ENCODE data around the gene MSANTD7. TPM values are rescaled to one million over a fixed set of nuclear protein-coding genes. Genes with fewer than 3 reads are reported as not detected.
A peak's percentile ranks its signal among the peaks of the same experiment; 100 is the strongest.
"Not testable (repeated sequence)": the region's sequence is repeated elsewhere in the genome, so short reads cannot be mapped to it uniquely, and the experiment has no call there.

The MSANTD7 gene
- 10 to 100 TPM in 2 of 6 donors, 1 to 10 TPM in 4; 6.4 to 19.6 (median 9.3) TPM for polyA plus RNA-seq (ENCODE audit: low read depth in 6 of 6)

DNA sequence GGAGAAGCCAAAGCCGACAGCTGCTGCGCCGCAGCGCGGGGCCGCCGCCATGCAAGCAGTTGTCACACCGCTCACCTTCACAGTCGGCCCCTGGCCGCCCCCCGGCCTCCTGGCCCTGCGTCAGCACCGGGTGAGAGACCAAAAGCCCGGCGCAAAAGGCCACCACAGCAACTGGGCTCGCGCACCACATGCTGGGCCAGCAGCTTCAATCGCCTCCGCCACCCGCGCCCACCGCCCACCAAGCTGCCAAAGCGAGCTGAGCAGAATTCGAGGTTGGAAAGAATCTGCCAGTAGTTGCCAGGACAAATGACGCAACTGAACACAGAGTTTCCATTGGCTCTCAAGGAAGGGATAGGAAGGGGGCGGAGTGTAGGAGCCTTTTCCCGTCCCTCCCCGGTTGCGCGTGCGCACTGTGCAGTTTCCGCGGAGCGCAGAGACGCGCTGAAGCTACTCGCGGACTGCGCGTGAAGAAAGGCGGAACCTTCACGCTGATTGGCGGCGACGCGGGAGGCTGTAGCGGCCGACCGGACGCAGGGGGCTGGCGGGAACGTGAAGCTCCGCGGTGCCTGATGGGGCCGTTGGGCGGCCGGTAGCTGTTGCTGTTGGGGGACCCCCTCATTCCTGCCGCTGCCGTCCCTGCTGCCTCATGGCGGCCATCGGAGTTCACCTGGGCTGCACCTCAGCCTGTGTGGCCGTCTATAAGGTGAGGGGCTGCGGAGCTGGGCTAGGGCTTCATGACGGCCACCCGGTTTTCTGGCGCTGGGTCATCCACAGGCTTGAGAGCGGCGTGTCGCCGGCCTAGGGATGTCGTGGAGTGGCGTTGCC, at the start of gene MSANTD7, which contains the start of the genes CDNF and HSPA14:
Gene MSANTD7, plus strand, starts transcription at position 550 of the 825 bp plus-strand sequence. CDS start 3,979 bp downstream, outside the sequence.
Gene CDNF, minus strand, starts transcription at position 281 of the 825 bp plus-strand sequence. Its CDS starts 91 bp downstream, at position 190.
Gene HSPA14, plus strand, starts transcription at position 550 of the 825 bp plus-strand sequence. Its CDS starts 97 bp downstream, at position 647.
- Mint-ChIP-seq H3K27me3 (no peaks in the 10 kb centered on the region), H3K27ac (peak within 1 kb of the TSS; percentile 95 to 98 (median 98)), H3K4me1 (peaks cover 16 to 27% (median 19%) of the 10 kb centered on the region in 3 donors), H3K4me3 (peak within 1 kb of the TSS; percentile 95 to 99 (median 98)), H3K9me3 (no peaks in the 10 kb centered on the region), H3K36me3 (no peaks in the 10 kb centered on the region)
- DNase-seq (peak; percentile 99), ATAC-seq (ENCODE audit: low read depth in 2 of 2) (peak; percentile 88 to 89)

- ATAC-seq (ENCODE audit: low read depth in 2 of 2) (no peak), DNase-seq (no peak)
- no peaks in the 10 kb centered on the region for H3K36me3 Mint-ChIP-seq
- H3K4me1 Mint-ChIP-seq = peaks cover 28 to 43% (median 43%) of the 10 kb centered on the region in 3 donors
- no peaks in the 10 kb centered on the region for H3K27me3 Mint-ChIP-seq
- peak overlapping the region in 2 of 8 donors; percentile 10 to 36 for H3K4me3 Mint-ChIP-seq
- peaks cover 0 to 4% (median 0%) of the 10 kb centered on the region in 7 donors for H3K9me3 Mint-ChIP-seq
- H3K27ac Mint-ChIP-seq = peak overlapping the region in 3 of 6 donors; percentile 17 to 37 (median 24)
Observed at GRCh38 chr10:14798636-14799035, 39.5 kb upstream of the MSANTD7 start.

GRCh38 chr10:14800397-14800796, 37.7 kb upstream of the MSANTD7 start:
- no peaks in the 10 kb centered on the region for H3K36me3 Mint-ChIP-seq
- peaks cover 28 to 43% (median 43%) of the 10 kb centered on the region in 3 donors for H3K4me1 Mint-ChIP-seq
- H3K4me3 Mint-ChIP-seq = peak overlapping the region in 3 of 8 donors; percentile 4 to 86 (median 6)
- peaks cover 0 to 4% (median 0%) of the 10 kb centered on the region in 7 donors for H3K9me3 Mint-ChIP-seq
- no peaks in the 10 kb centered on the region for H3K27me3 Mint-ChIP-seq
- H3K27ac Mint-ChIP-seq = peak overlapping the region in 3 of 6 donors; percentile 8 to 78 (median 42)
- DNase-seq = no peak
- peak; percentile 14 to 32 for ATAC-seq (ENCODE audit: low read depth in 2 of 2)

DNA sequence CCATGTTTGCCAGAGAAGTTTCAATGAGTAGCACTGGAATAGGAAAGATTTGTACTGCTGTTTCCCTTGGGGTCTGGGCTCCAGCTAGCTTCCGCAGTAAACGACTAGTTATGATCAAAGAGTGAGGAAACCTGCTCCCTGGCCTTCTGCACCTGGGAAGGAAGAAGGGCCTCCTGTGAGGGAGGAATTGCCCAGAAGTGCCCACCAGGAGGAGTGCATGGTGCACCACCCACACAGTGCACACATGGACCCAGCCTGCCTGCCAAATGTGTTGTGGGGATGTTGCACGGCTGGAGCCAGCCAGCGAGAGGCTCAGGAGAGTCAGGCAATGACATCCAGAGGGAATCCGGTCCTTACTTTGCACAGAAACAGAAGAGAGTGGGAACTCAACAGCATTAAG, 36.4 kb upstream of the MSANTD7 start:
- no peak overlapping the region for H3K4me3 Mint-ChIP-seq
- peaks cover 0 to 4% (median 0%) of the 10 kb centered on the region in 7 donors for H3K9me3 Mint-ChIP-seq
- peak overlapping the region in 1 of 6 donors; percentile 26 for H3K27ac Mint-ChIP-seq
- DNase-seq (no peak), ATAC-seq (ENCODE audit: low read depth in 2 of 2) (peak; percentile 34 to 35)
- H3K36me3 Mint-ChIP-seq = no peaks in the 10 kb centered on the region
- H3K27me3 Mint-ChIP-seq = no peaks in the 10 kb centered on the region
- H3K4me1 Mint-ChIP-seq = peaks cover 28 to 43% (median 43%) of the 10 kb centered on the region in 3 donors

DNA sequence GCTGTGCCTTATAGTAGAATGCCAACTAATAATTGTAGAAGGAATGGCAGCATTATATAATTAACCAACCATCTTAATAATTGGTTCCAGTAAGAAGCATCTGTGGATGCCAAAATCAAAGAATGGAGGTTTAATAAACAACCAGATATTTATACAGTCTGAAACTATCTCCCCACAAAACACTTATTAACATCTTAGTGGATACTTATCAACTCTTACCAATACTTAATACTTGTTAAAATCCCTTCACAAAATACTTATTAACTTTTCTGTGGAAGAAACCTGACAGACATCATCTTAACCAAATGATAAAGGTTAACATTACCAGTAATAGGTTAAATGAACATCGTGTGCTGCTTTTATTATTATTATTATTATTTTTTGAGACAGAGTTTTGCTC, 34.3 kb upstream of the MSANTD7 start:
- H3K4me1 Mint-ChIP-seq = peaks cover 21 to 28% (median 28%) of the 10 kb centered on the region in 3 donors
- no peak for ATAC-seq (ENCODE audit: low read depth in 2 of 2)
- DNase-seq = no peak
- H3K9me3 Mint-ChIP-seq = peaks cover 0 to 4% (median 0%) of the 10 kb centered on the region in 7 donors
- no peaks in the 10 kb centered on the region for H3K27me3 Mint-ChIP-seq
- H3K27ac Mint-ChIP-seq = no peak overlapping the region
- H3K4me3 Mint-ChIP-seq = no peak overlapping the region
- no peaks in the 10 kb centered on the region for H3K36me3 Mint-ChIP-seq

GRCh38 chr10:14806318-14806717, 31.8 kb upstream of the MSANTD7 start:
- H3K27me3 Mint-ChIP-seq = no peaks in the 10 kb centered on the region
- peaks cover 6 to 14% (median 13%) of the 10 kb centered on the region in 3 donors for H3K4me1 Mint-ChIP-seq

DNA sequence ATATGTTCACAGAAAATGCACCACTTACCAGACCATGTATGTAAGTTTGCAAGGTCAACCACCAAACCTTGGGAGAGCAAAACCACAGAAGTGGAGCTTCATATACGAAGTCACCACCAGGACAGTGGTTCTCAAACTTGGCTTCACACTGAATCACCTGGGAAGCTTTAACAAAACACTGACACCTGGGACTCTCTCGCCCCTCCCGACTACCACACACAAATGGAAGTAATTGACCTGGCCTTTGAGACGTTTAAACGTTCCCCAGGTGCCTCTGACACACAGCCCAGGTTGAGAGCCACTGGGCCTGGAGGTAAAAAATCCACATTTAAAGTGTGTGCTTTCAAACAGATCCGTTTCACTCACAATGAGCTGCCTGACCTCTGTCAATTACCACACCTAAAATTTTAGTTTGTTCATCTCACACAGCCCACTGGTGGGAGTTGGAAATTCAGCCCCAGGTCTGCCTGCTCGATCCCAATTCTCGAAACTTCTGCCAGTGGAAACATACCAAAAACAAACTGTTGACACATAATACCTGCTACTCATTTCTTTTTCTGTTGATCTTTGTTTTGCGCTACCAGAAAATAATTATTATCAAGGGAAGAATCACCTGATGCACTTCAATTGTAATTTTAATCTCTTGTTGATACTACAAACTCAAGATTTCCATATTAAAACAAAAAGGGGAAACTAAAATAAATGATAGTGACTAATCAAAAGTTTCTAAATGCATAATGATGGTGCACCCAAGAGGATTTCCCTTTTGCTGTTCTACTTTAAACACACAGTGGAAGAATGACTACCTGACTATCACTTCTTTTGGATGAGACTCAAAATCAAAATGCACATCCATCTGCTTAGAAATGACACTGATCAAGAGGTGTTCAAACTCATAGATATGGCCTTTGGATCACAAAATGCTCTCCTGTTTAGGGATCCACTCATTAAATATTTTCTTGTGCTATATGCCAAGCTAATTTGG, 26.8 kb upstream of the MSANTD7 start:
- Mint-ChIP-seq H3K27me3 (no peaks in the 10 kb centered on the region), H3K4me1 (peaks cover 3 to 18% (median 10%) of the 10 kb centered on the region in 3 donors), H3K9me3 (peaks cover 0 to 2% (median 0%) of the 10 kb centered on the region in 7 donors), H3K27ac (peak overlapping the region in 3 of 6 donors; percentile 26 to 74 (median 62)), H3K4me3 (no peak overlapping the region), H3K36me3 (no peaks in the 10 kb centered on the region)
- DNase-seq = no peak
- no peak for ATAC-seq (ENCODE audit: low read depth in 2 of 2)

More at GRCh38 chr10:14806318-14806717, 31.8 kb upstream of the MSANTD7 start:
- ATAC-seq (ENCODE audit: low read depth in 2 of 2) (no peak), DNase-seq (no peak)
- H3K4me3 Mint-ChIP-seq = no peak overlapping the region
- no peak overlapping the region for H3K27ac Mint-ChIP-seq
- no peaks in the 10 kb centered on the region for H3K36me3 Mint-ChIP-seq
- H3K9me3 Mint-ChIP-seq = peaks cover 0 to 4% (median 0%) of the 10 kb centered on the region in 7 donors

GRCh38 chr10:14812271-14812670, 25.8 kb upstream of the MSANTD7 start:
- ATAC-seq (ENCODE audit: low read depth in 2 of 2) = no peak
- H3K9me3 Mint-ChIP-seq = peaks cover 0 to 2% (median 0%) of the 10 kb centered on the region in 7 donors
- no peak overlapping the region for H3K4me3 Mint-ChIP-seq
- no peaks in the 10 kb centered on the region for H3K36me3 Mint-ChIP-seq
- no peak for DNase-seq
- H3K27me3 Mint-ChIP-seq = no peaks in the 10 kb centered on the region
- H3K4me1 Mint-ChIP-seq = peaks cover 3 to 18% (median 10%) of the 10 kb centered on the region in 3 donors
- no peak overlapping the region for H3K27ac Mint-ChIP-seq

DNA sequence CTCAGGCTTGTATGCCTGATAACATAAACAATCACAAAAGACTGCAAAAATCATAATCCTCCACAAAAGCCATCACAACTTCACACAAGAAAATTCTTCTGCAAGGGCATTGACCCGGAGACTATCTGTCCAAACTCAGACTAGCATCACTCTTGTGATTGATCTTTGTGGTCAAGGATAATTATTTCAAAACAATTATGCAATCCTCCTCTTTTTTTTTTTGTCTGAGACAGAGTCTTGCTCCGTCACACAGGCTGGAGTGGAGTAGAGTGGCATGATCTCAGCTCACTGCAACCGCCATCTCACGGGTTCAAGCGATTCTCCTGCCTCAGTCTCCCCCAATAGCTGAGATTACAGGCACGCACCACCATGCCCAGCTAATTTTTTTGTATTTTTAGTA, 22.4 kb upstream of the MSANTD7 start:
- no peak for DNase-seq
- Mint-ChIP-seq H3K4me1 (peaks cover 6 to 19% (median 7%) of the 10 kb centered on the region in 3 donors), H3K27ac (peak overlapping the region in 1 of 6 donors; percentile 71), H3K9me3 (peaks cover 0 to 2% (median 0%) of the 10 kb centered on the region in 7 donors), H3K36me3 (no peaks in the 10 kb centered on the region), H3K4me3 (no peak overlapping the region), H3K27me3 (no peaks in the 10 kb centered on the region)
- ATAC-seq (ENCODE audit: low read depth in 2 of 2) = no peak

DNA sequence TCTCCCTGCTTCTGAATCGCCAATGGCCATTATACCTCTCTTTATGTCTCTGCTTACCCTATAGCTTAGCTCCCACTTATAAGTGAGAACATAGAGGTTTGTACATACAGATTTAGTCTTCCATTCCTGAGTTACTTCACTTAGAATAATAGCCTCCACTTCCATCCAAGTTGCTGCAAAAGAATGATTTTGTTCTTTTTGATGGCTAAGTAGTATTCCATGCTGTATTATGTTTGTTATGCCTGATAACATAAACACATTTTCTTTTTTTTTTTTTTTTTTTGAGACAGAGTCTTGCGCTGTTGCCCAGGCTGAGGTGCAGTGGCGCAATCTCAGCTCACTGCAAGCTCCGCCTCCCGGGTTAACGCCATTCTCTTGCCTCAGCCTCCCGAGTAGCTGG, 21.4 kb upstream of the MSANTD7 start:
- peaks cover 6 to 20% (median 8%) of the 10 kb centered on the region in 3 donors for H3K4me1 Mint-ChIP-seq
- H3K27ac Mint-ChIP-seq; H3K36me3 Mint-ChIP-seq; ATAC-seq (ENCODE audit: low read depth in 2 of 2); H3K4me3 Mint-ChIP-seq; H3K27me3 Mint-ChIP-seq; H3K9me3 Mint-ChIP-seq; DNase-seq: not testable (repeated sequence)

- Mint-ChIP-seq H3K27ac (peak overlapping the region in 3 of 6 donors; percentile 49 to 84 (median 56)), H3K27me3 (no peaks in the 10 kb centered on the region), H3K36me3 (no peaks in the 10 kb centered on the region), H3K4me3 (no peak overlapping the region), H3K9me3 (peaks cover 0 to 1% (median 0%) of the 10 kb centered on the region in 7 donors), H3K4me1 (peaks cover 12 to 24% (median 13%) of the 10 kb centered on the region in 3 donors)
- DNase-seq (no peak), ATAC-seq (ENCODE audit: low read depth in 2 of 2) (no peak)
Observed at GRCh38 chr10:14820010-14820774, 17.9 kb upstream of the MSANTD7 start.

- DNase-seq (no peak), ATAC-seq (ENCODE audit: low read depth in 2 of 2) (no peak)
- H3K36me3 Mint-ChIP-seq = no peaks in the 10 kb centered on the region
- H3K27ac Mint-ChIP-seq = peak overlapping the region in 3 of 6 donors; percentile 49 to 96 (median 79)
- H3K4me3 Mint-ChIP-seq = peak overlapping the region in 1 of 8 donors; percentile 69
- H3K9me3 Mint-ChIP-seq = peaks cover 0 to 1% (median 0%) of the 10 kb centered on the region in 7 donors
- H3K27me3 Mint-ChIP-seq = no peaks in the 10 kb centered on the region
- peaks cover 16 to 30% (median 18%) of the 10 kb centered on the region in 3 donors for H3K4me1 Mint-ChIP-seq
Observed at GRCh38 chr10:14820775-14821154, 17.3 kb upstream of the MSANTD7 start.
